GM12891 (cell line): ENCODE results near the gene KCMF1.

Experiments
- DNase-seq: peaks from one replicate; pipeline ENCODE4 v3.0.0; 2011; ENCODE audit warnings: low spot score; ENCODE audit not compliant: insufficient read length
- FAIRE-seq: peaks from 2 replicates; lab custom pipeline; 2011; peaks lifted over from hg19 to GRCh38; lab: Jason Lieb, UNC
- PAX5 ChIP-seq: IDR thresholded peaks from 2 replicates; pipeline ENCODE4 v1.6.1; 2011; ENCODE audit warnings: low read length, moderate library complexity, mild to moderate bottlenecking; ENCODE audit not compliant: insufficient read depth, severe bottlenecking
- POLR2A ChIP-seq: IDR thresholded peaks from 2 replicates; pipeline ENCODE4 v1.6.1; 2011; ENCODE audit warnings: low read depth, low read length, control low read depth
- POLR2AphosphoS5 ChIP-seq: IDR thresholded peaks from 2 replicates; pipeline ENCODE4 v1.6.1; 2011; ENCODE audit warnings: low read depth, low read length, control low read depth
- POU2F2 ChIP-seq: IDR thresholded peaks from 2 replicates; pipeline ENCODE4 v1.6.1; 2011; ENCODE audit warnings: low read depth, mild to moderate bottlenecking, control low read depth, low read length, moderate library complexity
- SPI1 ChIP-seq: IDR thresholded peaks from 2 replicates; pipeline ENCODE4 v1.6.1; 2011; ENCODE audit warnings: low read depth, low read length, control low read depth
- TAF1 ChIP-seq: IDR thresholded peaks from 2 replicates; pipeline ENCODE4 v1.6.1; 2011; ENCODE audit warnings: low read depth, low read length, control low read depth

The KCMF1 gene

GRCh38 chr2:85048534-85048933 is 77.6 kb downstream of the KCMF1 start:
- no peak for FAIRE-seq
- TF ChIP-seq POU2F2 (no peak), POLR2AphosphoS5 (no peak), TAF1 (no peak)
- no peak for DNase-seq

DNA sequence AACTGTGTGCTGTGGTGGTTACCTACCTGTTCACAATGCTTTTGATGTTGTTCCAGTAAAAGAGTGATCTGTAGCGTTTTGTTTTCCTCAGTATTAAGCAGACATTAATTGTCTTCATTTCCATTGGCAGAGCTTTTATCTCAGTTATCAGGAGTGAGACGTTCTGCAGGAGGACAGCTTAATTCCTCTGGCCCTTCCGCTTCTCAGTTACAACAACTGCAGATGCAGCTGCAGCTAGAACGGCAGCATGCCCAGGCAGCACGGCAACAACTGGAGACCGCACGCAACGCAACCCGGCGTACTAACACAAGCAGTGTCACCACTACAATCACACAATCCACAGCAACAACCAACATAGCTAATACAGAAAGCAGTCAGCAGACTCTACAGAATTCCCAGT is 78.3 kb downstream of the KCMF1 start:
- TF ChIP-seq POLR2AphosphoS5 (no peak), TAF1 (no peak), POU2F2 (no peak), PAX5 (no peak), SPI1 (no peak), POLR2A (no peak)
- no peak for FAIRE-seq

GRCh38 chr2:85053802-85054201 is 82.8 kb downstream of the KCMF1 start:
- FAIRE-seq (no peak), DNase-seq (no peak)
- TF ChIP-seq SPI1, result no peak
- TF ChIP-seq POLR2AphosphoS5, result no peak
- no peak for TF ChIP-seq POLR2A
- TF ChIP-seq POU2F2, result no peak
- no peak for TF ChIP-seq TAF1
- no peak for TF ChIP-seq PAX5

More for the DNA sequence above, 78.3 kb downstream of the KCMF1 start:
- no peak for DNase-seq

GRCh38 chr2:85057226-85057962 is 86.4 kb downstream of the KCMF1 start:
- no peak for TF ChIP-seq PAX5
- no peak for TF ChIP-seq TAF1
- no peak for TF ChIP-seq POLR2A
- no peak for TF ChIP-seq POU2F2
- no peak for TF ChIP-seq SPI1
- TF ChIP-seq POLR2AphosphoS5, result no peak
- FAIRE-seq (no peak), DNase-seq (no peak)

GRCh38 chr2:85061896-85062295 is 90.9 kb downstream of the KCMF1 start:
- DNase-seq, result no peak
- no peak for FAIRE-seq
- TF ChIP-seq TAF1 (no peak), PAX5 (no peak), POLR2A (no peak), POU2F2 (no peak), POLR2AphosphoS5 (no peak), SPI1 (no peak)

GRCh38 chr2:85062565-85062964 is 91.6 kb downstream of the KCMF1 start:
- TF ChIP-seq POU2F2, result no peak
- TF ChIP-seq POLR2A, result no peak
- TF ChIP-seq TAF1, result no peak
- no peak for TF ChIP-seq SPI1
- no peak for TF ChIP-seq PAX5
- no peak for TF ChIP-seq POLR2AphosphoS5

DNA sequence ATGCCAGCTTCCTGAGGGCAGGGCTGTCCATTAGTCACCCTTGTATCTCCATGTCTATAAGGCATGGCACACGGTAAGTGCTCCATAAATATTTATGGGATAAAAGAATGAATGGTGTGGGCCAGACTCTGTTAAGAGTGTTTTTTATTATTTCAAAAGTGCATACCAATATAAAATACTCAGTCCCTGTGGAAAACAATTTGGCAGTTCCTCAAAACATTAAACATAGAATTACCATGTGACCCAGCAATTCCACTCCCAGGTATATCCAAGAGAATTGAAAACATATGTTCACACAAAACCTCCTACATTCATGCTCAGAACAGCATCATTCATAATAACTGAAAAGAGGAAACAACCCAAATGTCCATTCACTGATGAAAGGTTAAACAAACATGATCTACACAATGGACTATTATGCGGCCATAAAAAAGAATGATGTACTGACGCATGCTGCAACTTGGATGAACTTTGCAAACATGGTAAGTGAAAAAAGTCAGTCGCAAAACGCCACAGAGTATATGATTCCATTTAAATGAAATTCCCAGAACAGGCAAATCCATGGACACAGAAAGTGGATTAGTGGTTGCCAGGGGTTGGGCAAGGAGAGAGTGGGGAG is 93.1 kb downstream of the KCMF1 start:
- DNase-seq, result no peak
- no peak for FAIRE-seq
- TF ChIP-seq POU2F2 (no peak), PAX5 (no peak), POLR2AphosphoS5 (no peak), SPI1 (no peak), TAF1 (no peak), POLR2A (no peak)

More at GRCh38 chr2:85062565-85062964, 91.6 kb downstream of the KCMF1 start:
- no peak for DNase-seq
- FAIRE-seq, result no peak

GRCh38 chr2:85064927-85065577 is 94.1 kb downstream of the KCMF1 start:
- no peak for DNase-seq
- no peak for FAIRE-seq
- TF ChIP-seq POLR2AphosphoS5 (no peak), POU2F2 (no peak), PAX5 (no peak), TAF1 (no peak), SPI1 (no peak), POLR2A (no peak)

DNA sequence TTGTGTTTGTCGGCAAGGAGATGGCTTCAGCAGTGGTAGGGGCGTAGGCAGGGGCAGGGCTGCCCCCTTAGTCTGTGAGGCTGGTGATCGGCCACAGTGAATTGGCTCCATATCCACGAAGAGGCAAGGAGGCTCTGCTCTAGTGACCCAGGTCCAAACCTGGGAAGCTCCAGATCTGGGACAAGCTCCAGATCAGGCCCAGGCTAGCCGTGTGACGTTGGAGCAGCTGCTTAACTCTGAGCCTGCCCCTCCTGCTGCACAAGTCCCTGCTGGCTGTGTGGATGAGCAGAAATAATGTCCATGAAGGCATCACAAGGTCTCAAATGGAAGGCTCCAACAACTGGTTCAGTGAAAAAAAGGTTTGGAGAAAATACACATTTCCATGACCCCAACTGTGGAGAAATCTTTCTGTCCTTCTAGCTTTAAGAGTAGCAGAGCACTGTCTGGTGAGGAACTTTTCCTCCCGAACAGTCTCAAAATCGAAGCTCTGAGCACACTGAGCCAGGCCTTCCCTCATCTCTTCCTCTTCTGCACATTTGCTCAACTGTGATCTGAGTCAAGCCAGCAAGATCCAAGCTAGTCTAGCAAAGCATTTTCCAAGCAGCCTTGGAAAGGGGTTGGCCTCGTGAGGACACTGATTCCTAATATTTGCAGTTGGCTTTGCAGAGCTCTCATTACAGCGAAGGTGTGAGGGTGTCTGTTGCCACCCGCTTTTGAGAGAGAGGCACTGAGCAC is 95.2 kb downstream of the KCMF1 start:
- DNase-seq (no peak), FAIRE-seq (no peak)
- no peak for TF ChIP-seq POLR2A
- TF ChIP-seq POU2F2, result no peak
- no peak for TF ChIP-seq TAF1
- no peak for TF ChIP-seq SPI1
- TF ChIP-seq PAX5, result no peak
- no peak for TF ChIP-seq POLR2AphosphoS5
